Measurements from ENCODE around the gene GSTA1.
"Not testable (repeated sequence)": the region's sequence is repeated elsewhere in the genome, so short reads cannot be mapped to it uniquely, and the experiment has no call there.

GSTA1 gene

DNA sequence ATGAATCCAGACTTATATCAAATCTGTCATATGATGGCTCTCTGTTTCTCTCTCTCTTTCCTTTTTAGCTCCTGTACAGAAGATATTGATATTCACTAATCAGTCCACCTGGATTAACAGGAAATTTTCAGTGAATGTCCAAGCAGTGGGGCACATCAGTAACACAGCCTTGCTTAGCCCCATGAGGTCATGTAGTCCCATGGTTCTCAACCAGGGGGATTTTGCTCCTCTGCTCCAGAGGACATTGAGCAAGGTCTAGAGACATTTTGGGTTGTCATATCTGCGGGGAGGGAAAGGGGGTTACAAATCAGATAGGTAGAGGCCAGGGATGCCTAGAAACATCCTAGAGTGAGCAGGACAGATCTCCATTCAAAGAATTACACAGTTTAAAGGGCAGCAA lies 810 bp downstream of the GSTA1 start:
- no peak for DNase-seq

DNA sequence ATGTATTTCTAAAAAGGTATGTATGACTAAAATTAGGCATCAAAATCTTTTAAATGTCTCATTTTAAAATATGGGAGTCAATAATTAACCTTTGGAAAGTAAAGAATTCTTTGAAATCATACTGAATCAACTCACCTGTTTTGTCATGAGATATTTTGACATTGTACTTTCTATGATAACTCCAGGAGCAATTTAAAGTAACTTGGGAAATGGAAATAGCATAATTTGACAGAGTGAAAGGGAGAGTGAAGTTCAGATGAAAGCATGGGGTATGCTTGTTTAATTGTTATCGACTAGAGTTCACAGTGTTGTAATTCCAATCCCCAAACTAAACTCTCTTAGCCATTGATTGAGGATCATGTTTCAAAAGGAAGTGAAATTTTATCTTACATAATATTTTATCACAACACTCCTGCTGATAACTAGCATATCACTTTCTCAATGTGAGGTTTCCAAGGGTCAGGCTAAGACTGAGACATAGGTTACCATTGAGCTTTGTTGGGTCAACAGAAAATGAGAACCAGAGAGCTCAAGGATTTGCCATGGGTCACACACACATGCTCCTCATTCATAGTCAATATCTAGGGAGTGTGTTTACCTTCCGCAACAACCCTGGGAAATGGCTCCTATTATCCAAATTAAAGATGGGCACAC lies 2.3 kb downstream of the GSTA1 start:
- DNase-seq: no peak

- DNase-seq: not testable (repeated sequence)
These were observed 4.3 kb downstream of the GSTA1 start for GRCh38 chr6:52799272-52799671.

- not testable (repeated sequence) for DNase-seq
These were observed 9.2 kb downstream of the GSTA1 start for GRCh38 chr6:52794366-52794765.

DNA sequence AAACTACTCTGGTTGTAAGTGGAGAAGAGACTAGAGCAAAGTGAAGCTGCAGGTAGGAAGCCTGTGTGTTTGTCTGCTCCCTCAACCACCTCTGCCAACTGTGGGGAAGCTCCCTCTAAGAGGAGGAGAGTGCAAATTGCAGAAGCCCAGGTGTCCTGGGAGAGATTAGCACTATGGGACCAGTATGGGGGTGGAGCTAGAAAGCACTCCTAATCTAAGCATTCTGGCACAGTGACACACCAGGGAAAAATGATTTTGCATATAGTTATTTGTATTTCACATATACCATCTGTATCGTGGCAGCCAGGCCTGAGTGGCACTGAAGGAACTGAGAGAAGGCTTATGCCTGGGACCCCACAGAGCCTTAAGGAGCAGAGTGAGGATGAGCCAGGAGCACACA lies 12.8 kb downstream of the GSTA1 start:
- DNase-seq: no peak

GRCh38 chr6:52789658-52790057 lies 14.0 kb downstream of the GSTA1 start:
- DNase-seq: not testable (repeated sequence)

DNA sequence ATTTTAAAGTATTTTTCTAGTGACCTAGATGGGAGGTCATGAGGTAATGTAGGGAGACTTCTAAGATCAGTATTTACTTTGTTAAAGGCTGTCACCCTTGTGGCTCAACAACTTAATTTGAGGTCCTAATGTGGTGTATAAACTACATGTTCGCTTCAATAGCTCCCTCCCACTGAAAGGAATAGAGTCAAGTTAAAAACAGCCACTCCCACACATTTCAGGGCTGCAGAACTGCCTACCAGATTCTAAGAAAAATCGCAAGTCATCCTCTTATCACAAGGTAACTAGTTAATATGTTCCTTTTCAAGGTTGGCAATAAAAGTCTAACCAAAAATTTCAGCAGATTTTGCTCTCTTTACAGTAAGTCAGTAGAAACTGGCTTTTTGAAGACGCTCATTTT lies 15.1 kb downstream of the GSTA1 start:
- no peak for DNase-seq

- DNase-seq: no peak
These were observed 15.7 kb downstream of the GSTA1 start for GRCh38 chr6:52787917-52788316.

- no peak for DNase-seq
These were observed 17.2 kb downstream of the GSTA1 start for GRCh38 chr6:52786249-52786956.

DNA sequence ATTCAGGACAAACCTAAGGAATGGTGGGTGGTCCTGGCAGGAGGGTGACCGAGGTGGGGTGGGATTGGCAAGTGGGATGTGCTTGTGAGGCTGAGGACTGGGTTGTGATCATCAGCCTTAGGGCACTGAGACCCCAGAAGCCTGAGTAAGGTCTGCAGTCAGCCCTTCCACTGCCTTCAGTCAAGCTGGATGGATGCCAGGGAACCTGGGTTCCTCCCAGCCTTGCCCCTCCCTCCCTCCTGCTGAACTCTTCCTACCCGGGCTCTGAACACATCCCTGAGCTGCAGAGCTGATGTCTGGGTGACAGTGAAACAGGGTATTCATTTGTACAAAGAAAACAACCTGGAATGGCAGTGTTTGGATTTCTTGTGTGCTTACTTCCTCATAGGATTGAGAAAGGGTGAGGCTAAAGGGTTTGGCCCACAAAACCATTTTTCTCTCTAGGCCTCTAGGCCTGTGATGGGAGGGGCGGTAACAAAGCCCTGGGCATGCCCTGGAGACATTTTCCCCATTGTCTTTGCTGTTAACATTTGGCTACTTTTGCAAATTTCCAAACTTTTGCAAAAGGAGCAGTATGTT lies 20.8 kb downstream of the GSTA1 start:
- DNase-seq: not testable (repeated sequence)

- DNase-seq: not testable (repeated sequence)
These were observed 21.4 kb downstream of the GSTA1 start for GRCh38 chr6:52782209-52782608.

- DNase-seq: no peak
These were observed 24.4 kb downstream of the GSTA1 start for GRCh38 chr6:52779237-52779636.

DNA sequence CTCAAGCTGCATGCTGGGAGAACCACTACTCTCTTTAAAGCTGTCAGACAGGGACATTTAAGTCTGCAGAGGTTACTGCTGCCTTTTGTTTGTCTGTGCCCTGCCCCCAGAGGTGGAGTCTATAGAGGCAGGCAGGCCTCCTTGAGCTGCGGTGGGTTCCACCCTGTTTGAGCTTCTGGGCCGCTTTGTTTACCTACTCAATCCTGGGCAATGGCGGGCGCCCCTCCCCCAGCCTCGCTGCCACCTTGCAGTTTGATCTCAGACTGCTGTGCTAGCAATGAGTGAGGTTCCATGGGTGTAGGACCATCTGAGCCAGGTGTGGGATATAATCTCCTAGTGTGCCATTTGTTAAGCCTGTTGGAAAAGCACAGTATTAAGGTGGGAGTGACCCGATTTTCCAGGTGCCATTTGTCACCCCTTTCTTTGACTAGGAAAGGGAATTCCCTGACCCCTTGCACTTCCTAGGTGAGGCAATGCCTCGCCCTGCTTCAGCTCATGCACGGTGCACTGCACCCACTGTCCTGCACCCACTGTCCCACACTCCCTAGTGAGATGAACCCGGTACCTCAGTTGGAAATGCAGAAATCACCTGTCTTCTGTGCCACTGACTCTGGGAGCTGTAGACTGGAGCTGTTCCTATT lies 26.8 kb downstream of the GSTA1 start:
- DNase-seq: not testable (repeated sequence)

DNA sequence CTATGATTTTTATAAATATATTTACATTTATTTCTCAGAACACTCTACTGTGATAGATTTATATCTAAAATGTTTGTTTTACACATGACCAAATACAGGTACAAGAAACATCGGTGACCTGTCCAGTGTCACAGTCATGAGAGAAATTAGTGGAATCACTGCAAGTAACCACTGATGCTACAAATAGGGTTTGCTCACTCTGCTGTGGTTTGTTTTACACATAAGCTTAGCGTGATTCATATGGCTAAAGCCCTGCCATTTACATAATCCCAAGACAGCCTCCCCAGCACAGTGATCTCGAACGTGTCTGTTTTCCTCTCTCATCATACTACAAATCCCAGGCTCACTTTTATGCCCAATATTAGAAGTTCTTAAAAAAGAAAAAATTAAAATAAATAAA lies 34.2 kb downstream of the GSTA1 start:
- DNase-seq: not testable (repeated sequence)

GRCh38 chr6:52767658-52768057 lies 36.0 kb downstream of the GSTA1 start:
- not testable (repeated sequence) for DNase-seq

- DNase-seq: not testable (repeated sequence)
These were observed 40.2 kb downstream of the GSTA1 start, which contains the start of gene GSTA2 for GRCh38 chr6:52763322-52763916. Gene GSTA2 (minus strand): TSS chr6:52763475. CDS start chr6:52757947, 5,528 bp downstream.

DNA sequence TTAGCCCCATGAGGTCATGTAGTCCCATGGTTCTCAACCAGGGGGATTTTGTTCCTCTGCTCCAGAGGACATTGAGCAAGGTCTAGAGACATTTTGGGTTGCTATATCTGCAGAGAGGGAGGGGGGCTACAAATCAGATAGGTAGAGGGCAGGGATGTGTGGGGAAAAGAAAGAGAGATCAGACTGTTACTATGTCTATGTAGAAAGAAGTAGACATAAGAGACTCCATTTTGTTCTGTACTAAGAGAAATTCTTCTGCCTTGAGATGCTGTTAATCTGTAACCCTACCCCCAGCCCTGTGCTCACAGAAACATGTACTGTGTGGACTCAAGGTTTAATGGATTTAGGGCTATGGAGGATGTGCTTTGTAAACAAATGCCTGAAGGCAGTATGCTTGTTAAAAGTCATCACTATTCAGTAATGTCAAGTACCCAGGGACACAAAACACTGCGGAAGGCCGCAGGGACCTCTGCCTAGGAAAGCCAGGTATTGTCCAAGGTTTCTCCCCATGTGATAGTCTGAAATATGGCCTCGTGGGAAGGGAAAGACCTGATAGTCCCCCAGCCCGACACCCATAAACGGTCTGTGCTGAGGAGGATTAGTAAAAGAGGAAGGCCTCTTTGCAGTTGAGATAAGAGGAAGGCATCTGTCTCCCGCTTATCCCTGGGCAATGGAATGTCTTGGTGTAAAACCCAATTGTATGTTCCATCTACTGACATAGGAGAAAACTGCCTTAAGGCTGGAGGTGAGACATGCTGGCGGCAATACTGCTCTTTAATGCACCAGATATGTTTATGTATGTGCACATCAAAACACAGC lies 41.7 kb downstream of the GSTA1 start:
- not testable (repeated sequence) for DNase-seq

GRCh38 chr6:52760105-52760765 lies 43.4 kb downstream of the GSTA1 start:
- no peak for DNase-seq

DNA sequence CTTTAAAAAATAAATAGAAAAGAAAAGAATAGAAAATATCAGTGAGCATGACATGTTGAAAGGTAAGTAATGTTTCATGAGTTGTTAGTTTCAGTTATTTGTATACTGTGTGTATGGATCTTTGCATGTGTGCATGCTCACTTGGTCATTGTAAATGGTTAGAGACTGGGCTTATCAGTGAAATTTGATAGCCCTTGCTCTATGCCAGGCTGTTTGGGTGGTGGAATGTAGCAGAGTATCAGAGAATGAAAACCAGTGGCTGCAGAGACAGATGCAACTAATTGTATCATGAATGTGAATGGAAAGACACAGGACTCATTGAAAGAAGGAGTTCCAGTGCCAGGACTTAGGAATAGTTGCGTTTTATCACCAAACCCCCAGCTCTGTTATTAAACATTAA lies 44.5 kb downstream of the GSTA1 start:
- no peak for DNase-seq

GRCh38 chr6:52757651-52758338 lies 45.8 kb downstream of the GSTA1 start:
- DNase-seq: not testable (repeated sequence)

DNA sequence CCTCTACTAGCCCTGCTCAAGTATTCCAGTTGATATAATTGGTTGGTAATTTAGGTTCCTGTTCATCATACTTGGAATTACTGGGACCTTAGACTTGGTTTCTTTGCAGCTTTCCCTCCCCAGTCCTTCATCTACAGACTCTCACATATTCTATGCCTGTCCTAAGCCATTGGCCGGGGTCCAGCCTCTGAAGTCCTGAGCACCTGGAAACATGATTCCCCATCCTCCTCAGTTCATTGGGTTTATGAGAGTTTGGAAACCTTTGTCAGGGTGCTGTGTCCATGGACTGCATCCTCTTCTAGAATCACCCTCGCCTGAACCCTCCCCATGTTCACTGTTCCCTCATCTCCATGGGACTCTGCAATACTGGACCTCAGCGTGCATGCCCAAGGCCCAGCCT lies 49.2 kb downstream of the GSTA1 start:
- DNase-seq: no peak
